Esophagus muscularis mucosa (tissue), 4 donors: Measurements from ENCODE around the gene CREB3L2. TPM values are rescaled to one million over a fixed set of nuclear protein-coding genes. Genes with fewer than 3 reads are reported as not detected.

Source experiments
- DNase-seq: peaks from one replicate; pipeline ENCODE4 v3.0.0-alpha.2; 2017; ENCODE audit errors: extremely low spot score
- H3K27ac ChIP-seq, 4 donors: fragments of 200-600 bp; sonication (generic); replicated peaks in 1 of 4; 1 replicate in 3 of 4; 2 replicates in 1 of 4; pipeline ENCODE4 v1.5.1; 2016 to 2019; ENCODE audit warnings: mild to moderate bottlenecking in 1 of 4
- H3K27me3 ChIP-seq, 4 donors: fragments of 200-600 bp; sonication (generic); one replicate each; pipeline versions ENCODE4 v1.5.1 to v1.6.0; 2016 to 2019
- H3K36me3 ChIP-seq, 4 donors: fragments of 200-600 bp; sonication (generic); one replicate each; pipeline ENCODE4 v1.5.1; 2016 to 2019
- H3K4me1 ChIP-seq, 4 donors: fragments of 200-600 bp; sonication (generic); one replicate each; pipeline ENCODE4 v1.5.1; 2016 to 2019
- H3K4me3 ChIP-seq, 4 donors: fragments of 200-600 bp; sonication (generic); 1 replicate in 2 of 4; 2 replicates in 2 of 4; pipeline ENCODE4 v1.5.1; 2016 to 2019; ENCODE audit warnings: mild to moderate bottlenecking in 4 of 4, moderate library complexity in 1 of 4
- H3K9me3 ChIP-seq, 4 donors: fragments of 200-600 bp; sonication (generic); 1 replicate in 3 of 4; 2 replicates in 1 of 4; pipeline ENCODE4 v1.5.1; 2016 to 2019
- CTCF ChIP-seq, 3 experiments: fragments of 200-600 bp in 2 of 3; fragments of 450-650 bp in 1 of 3; sonication (generic) in 2 of 3; IDR thresholded peaks; one replicate each; pipeline ENCODE4 v1.5.1; 2017 to 2019; ENCODE audit warnings: antibody characterized with exemption in 3 of 3, mild to moderate bottlenecking in 2 of 3, moderate library complexity in 1 of 3
- EP300 ChIP-seq: sonication (generic); formaldehyde crosslinking; IDR thresholded peaks from one replicate; pipeline ENCODE4 v1.6.1; 2017; ENCODE audit warnings: antibody characterized with exemption
- POLR2A ChIP-seq: fragments of 450-650 bp; IDR thresholded peaks from one replicate; pipeline ENCODE4 v1.6.1; 2017; ENCODE audit warnings: antibody characterized with exemption, moderate library complexity, mild to moderate bottlenecking, low read depth
- POLR2AphosphoS5 ChIP-seq, 2 donors: sonication (generic); formaldehyde crosslinking; IDR thresholded peaks; one replicate each; pipeline ENCODE4 v1.6.1; 2017; ENCODE audit warnings: antibody characterized with exemption in 2 of 2
- WGBS: methylation state at CpG from one replicate; pipeline ENCODE4 v1.1.5; 2018; 5-methylcytosine and 5-hydroxymethylcytosine counted together
- intact Hi-C: fragments of 100-400 bp; cut with DNase I; formaldehyde crosslinking; loops from one replicate; pipeline ENCODE4 v1.15.1; 2023
- total RNA-seq, 4 donors: library from RNA; depleted of rRNA; stranded (reverse); fragments of >200 nt; gene quantifications; one replicate each; pipeline versions ENCODE4 v1.1.0 to v1.2.1, GENCODE V29; 2016

CREB3L2 gene
- total RNA-seq, 4 donors from 2014 or later = 29.2 to 43.4 (median 37.1) TPM

GRCh38 chr7:137946011-137946410, 55.9 kb downstream of the CREB3L2 start:
- no peaks in the 10 kb centered on the region for H3K36me3 ChIP-seq
- no peak overlapping the region for H3K4me3 ChIP-seq
- peaks cover 33 to 70% (median 60%) of the 10 kb centered on the region in 4 donors for H3K4me1 ChIP-seq
- 77% methylated on average over 3 of the region's 3 CpGs for WGBS
- intact Hi-C loops = no loop called here
- peak overlapping the region in 1 of 4 donors; percentile 49 for H3K27ac ChIP-seq
- no peak for DNase-seq
- no peaks in the 10 kb centered on the region for H3K9me3 ChIP-seq
- no peak for TF ChIP-seq EP300
- no peak for TF ChIP-seq CTCF (IDR thresholded peaks at IDR 0.05)
- no peak for TF ChIP-seq POLR2A
- no peak for TF ChIP-seq POLR2AphosphoS5 (IDR thresholded peaks at IDR 0.05)
- no peaks in the 10 kb centered on the region for H3K27me3 ChIP-seq

- no peaks in the 10 kb centered on the region for H3K9me3 ChIP-seq
- TF ChIP-seq EP300 (no peak), CTCF (IDR thresholded peaks at IDR 0.05) (no peak), POLR2A (no peak), POLR2AphosphoS5 (IDR thresholded peaks at IDR 0.05) (peak in 1 of 2 donors; percentile 40)
- peak overlapping the region; percentile 49 to 79 (median 65) for H3K27ac ChIP-seq
- no peaks in the 10 kb centered on the region for H3K36me3 ChIP-seq
- intact Hi-C loops = no loop called here
- peaks cover 41 to 82% (median 77%) of the 10 kb centered on the region in 4 donors for H3K4me1 ChIP-seq
- 34% methylated on average over 6 of the region's 6 CpGs for WGBS
- DNase-seq = no peak
- H3K4me3 ChIP-seq = peak overlapping the region in 2 of 4 donors; percentile 4 to 10
- H3K27me3 ChIP-seq = no peaks in the 10 kb centered on the region
These were observed 57.7 kb downstream of the CREB3L2 start for GRCh38 chr7:137944168-137944567.

GRCh38 chr7:137943132-137943551, 58.7 kb downstream of the CREB3L2 start:
- Histone ChIP-seq H3K4me1 (peaks cover 38 to 76% (median 73%) of the 10 kb centered on the region in 4 donors), H3K4me3 (no peak overlapping the region), H3K27ac (peak overlapping the region; percentile 49 to 79 (median 65)), H3K27me3 (no peaks in the 10 kb centered on the region), H3K36me3 (no peaks in the 10 kb centered on the region), H3K9me3 (no peaks in the 10 kb centered on the region)
- DNase-seq = no peak
- intact Hi-C loops = no loop called here
- TF ChIP-seq EP300 (no peak), CTCF (IDR thresholded peaks at IDR 0.05) (no peak), POLR2AphosphoS5 (IDR thresholded peaks at IDR 0.05) (peak in 1 of 2 donors; percentile 57)
- 68% methylated on average over 2 of the region's 2 CpGs for WGBS

- Histone ChIP-seq H3K27me3 (no peaks in the 10 kb centered on the region), H3K27ac (peak overlapping the region; percentile 49 to 79 (median 65)), H3K4me3 (no peak overlapping the region), H3K36me3 (no peaks in the 10 kb centered on the region), H3K4me1 (peaks cover 38 to 72% (median 71%) of the 10 kb centered on the region in 4 donors), H3K9me3 (no peaks in the 10 kb centered on the region)
- 63% methylated on average over 4 of the region's 4 CpGs for WGBS
- DNase-seq = no peak
- intact Hi-C loops = no loop called here
- no peak for TF ChIP-seq EP300
- TF ChIP-seq CTCF (IDR thresholded peaks at IDR 0.05) = no peak
- no peak for TF ChIP-seq POLR2A
- no peak for TF ChIP-seq POLR2AphosphoS5 (IDR thresholded peaks at IDR 0.05)
These were observed 59.3 kb downstream of the CREB3L2 start for GRCh38 chr7:137942484-137943115.
